Muscle layer of duodenum (tissue), 2 donors: Measurements from ENCODE around the gene RPL10.
A peak's percentile ranks its signal among the peaks of the same experiment; 100 is the strongest.

Experiments used
- H3K27ac ChIP-seq: one replicate; pipeline ENCODE4 v1.7.0; 2013; ENCODE audit warnings: mild to moderate bottlenecking, low read length
- H3K27me3 ChIP-seq: one replicate; pipeline ENCODE4 v1.7.0; 2013; ENCODE audit warnings: low read depth, mild to moderate bottlenecking, control low read depth, low read length
- H3K36me3 ChIP-seq, 2 donors: one replicate each; pipeline ENCODE4 v1.7.0; 2013; ENCODE audit warnings: low read length in 2 of 2, control low read depth in 1 of 2, mild to moderate bottlenecking in 1 of 2; ENCODE audit not compliant: insufficient read depth in 2 of 2, control insufficient read depth in 1 of 2
- H3K4me1 ChIP-seq, 2 donors: one replicate each; pipeline ENCODE4 v1.7.0; 2013; ENCODE audit warnings: low read length in 2 of 2, mild to moderate bottlenecking in 2 of 2, control low read depth in 1 of 2, moderate library complexity in 1 of 2; ENCODE audit not compliant: insufficient read depth in 2 of 2, control insufficient read depth in 1 of 2
- H3K4me3 ChIP-seq, 2 donors: one replicate each; pipeline ENCODE4 v1.7.0; 2013; ENCODE audit warnings: low read length in 2 of 2, low read depth in 1 of 2, mild to moderate bottlenecking in 1 of 2
- H3K9me3 ChIP-seq, 2 donors: one replicate each; pipeline ENCODE4 v1.7.0; 2013; ENCODE audit warnings: low read length in 2 of 2, control low read depth in 1 of 2, mild to moderate bottlenecking in 1 of 2; ENCODE audit not compliant: control insufficient read depth in 1 of 2
- donor health status: healthy.

RPL10 gene

GRCh38 chrX:154429711-154430110 lies 31.5 kb downstream of the RPL10 start:
- peaks cover 0 to 24% of the 10 kb centered on the region in 2 donors for H3K4me1 ChIP-seq
- H3K36me3 ChIP-seq: peaks cover 8 to 23% of the 10 kb centered on the region in 2 donors
- H3K27me3 ChIP-seq: no peaks in the 10 kb centered on the region
- no peaks in the 10 kb centered on the region for H3K9me3 ChIP-seq
- H3K27ac ChIP-seq: no peak overlapping the region
- H3K4me3 ChIP-seq: peak overlapping the region; percentile 67 to 79

- H3K4me3 ChIP-seq: no peak overlapping the region
- H3K9me3 ChIP-seq: no peaks in the 10 kb centered on the region
- no peaks in the 10 kb centered on the region for H3K27me3 ChIP-seq
- H3K36me3 ChIP-seq: peaks cover 8 to 23% of the 10 kb centered on the region in 2 donors
- peaks cover 0 to 24% of the 10 kb centered on the region in 2 donors for H3K4me1 ChIP-seq
- peak overlapping the region; percentile 16 for H3K27ac ChIP-seq
Observed at GRCh38 chrX:154430479-154430878, 32.3 kb downstream of the RPL10 start.

DNA sequence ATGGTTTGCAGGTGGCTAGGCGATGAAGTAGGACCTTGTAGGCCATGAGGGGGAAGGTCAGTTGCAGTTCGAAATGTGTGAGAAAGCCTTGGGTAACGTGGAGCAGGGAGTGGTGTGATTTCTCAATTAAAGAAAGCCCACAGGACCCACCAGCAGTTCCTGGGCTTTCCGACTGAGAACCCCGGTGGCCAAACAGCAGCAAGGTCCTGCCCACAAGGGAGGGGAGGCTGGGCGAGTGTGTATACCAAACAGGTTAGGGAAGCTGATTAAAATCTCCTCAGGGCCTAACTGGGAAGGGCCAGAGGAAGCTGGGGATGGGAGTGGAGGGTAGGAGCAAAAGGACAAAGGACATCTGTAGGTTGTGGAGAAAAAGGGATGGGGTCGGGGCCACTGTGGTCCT lies 32.7 kb downstream of the RPL10 start:
- no peak overlapping the region for H3K4me3 ChIP-seq

DNA sequence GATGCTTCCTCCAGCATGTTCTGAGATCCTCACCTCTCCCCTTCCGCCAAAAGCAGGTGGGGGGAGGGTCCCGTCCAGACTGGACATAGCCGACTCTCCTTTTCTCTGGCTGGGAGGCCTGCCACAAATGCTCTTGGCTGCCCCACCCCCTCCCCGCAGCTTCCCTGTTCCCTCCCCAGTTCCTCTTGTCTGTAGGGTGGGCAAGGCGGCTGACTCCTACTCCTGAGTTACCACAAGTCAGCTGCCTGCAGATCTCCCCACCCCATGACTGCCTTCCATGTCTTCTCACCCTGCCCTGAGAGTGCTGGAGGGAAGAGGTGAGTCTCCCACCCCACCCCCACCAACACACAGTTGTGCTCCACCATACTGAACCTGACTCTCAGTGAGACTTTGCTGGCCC lies 33.2 kb downstream of the RPL10 start:
- Histone ChIP-seq H3K4me3 (no peak overlapping the region), H3K36me3 (peaks cover 8 to 23% of the 10 kb centered on the region in 2 donors), H3K4me1 (peaks cover 0 to 28% of the 10 kb centered on the region in 2 donors), H3K9me3 (no peaks in the 10 kb centered on the region), H3K27me3 (no peaks in the 10 kb centered on the region), H3K27ac (peak overlapping the region; percentile 16)

More for the DNA sequence above, 32.7 kb downstream of the RPL10 start:
- peaks cover 8 to 23% of the 10 kb centered on the region in 2 donors for H3K36me3 ChIP-seq
- no peaks in the 10 kb centered on the region for H3K9me3 ChIP-seq
- H3K4me1 ChIP-seq: peaks cover 0 to 24% of the 10 kb centered on the region in 2 donors
- H3K27ac ChIP-seq: peak overlapping the region; percentile 16
- H3K27me3 ChIP-seq: no peaks in the 10 kb centered on the region

DNA sequence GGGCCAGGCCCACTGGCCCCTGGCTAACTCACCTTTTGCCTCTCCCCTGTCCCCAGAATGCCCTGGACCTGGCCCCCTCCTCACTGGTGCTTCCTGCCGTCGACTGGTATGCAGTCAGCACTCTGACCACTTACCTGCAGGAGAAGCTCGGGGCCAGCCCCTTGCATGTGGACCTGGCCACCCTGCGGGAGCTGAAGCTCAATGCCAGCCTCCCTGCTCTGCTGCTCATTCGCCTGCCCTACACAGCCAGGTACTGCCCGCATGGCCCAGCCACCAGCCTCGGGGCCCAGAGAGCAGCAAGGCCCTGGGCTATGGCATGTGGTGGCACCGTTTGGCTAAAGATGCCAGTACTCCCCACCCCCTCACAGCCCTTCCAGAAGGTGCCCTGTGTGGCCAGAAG lies 34.0 kb downstream of the RPL10 start:
- Histone ChIP-seq H3K9me3 (no peaks in the 10 kb centered on the region), H3K4me3 (no peak overlapping the region), H3K36me3 (peaks cover 8 to 23% of the 10 kb centered on the region in 2 donors), H3K4me1 (peaks cover 0 to 24% of the 10 kb centered on the region in 2 donors), H3K27ac (no peak overlapping the region), H3K27me3 (no peaks in the 10 kb centered on the region)

GRCh38 chrX:154433605-154434004 lies 35.4 kb downstream of the RPL10 start:
- no peaks in the 10 kb centered on the region for H3K27me3 ChIP-seq
- H3K27ac ChIP-seq: no peak overlapping the region
- peaks cover 2 to 27% of the 10 kb centered on the region in 2 donors for H3K4me1 ChIP-seq
- H3K9me3 ChIP-seq: no peaks in the 10 kb centered on the region
- peaks cover 8 to 23% of the 10 kb centered on the region in 2 donors for H3K36me3 ChIP-seq
- no peak overlapping the region for H3K4me3 ChIP-seq

GRCh38 chrX:154434394-154435168 lies 36.4 kb downstream of the RPL10 start:
- Histone ChIP-seq H3K36me3 (peaks cover 8 to 23% of the 10 kb centered on the region in 2 donors), H3K4me3 (no peak overlapping the region)

DNA sequence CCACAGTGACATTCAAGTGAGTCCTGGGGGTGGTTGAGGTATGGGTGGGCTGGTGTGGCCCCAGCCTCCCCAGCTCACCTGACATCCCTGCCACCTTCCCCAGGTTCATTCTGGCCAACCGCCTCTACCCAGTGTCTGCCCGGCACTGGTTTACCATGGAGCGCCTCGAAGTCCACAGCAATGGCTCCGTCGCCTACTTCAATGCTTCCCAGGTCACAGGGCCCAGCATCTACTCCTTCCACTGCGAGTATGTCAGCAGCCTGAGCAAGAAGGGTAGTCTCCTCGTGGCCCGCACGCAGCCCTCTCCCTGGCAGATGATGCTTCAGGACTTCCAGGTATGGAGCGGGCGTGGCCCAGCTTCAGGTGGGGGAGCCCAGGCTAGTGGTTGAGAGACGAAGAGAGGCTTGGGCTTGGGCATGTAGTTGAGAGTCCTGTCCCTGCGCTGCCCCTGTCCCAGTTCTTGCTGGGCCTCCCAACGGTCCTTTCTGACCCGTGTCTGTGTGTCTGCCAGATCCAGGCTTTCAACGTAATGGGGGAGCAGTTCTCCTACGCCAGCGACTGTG lies 37.1 kb downstream of the RPL10 start:
- no peak overlapping the region for H3K4me3 ChIP-seq
- H3K36me3 ChIP-seq: peaks cover 8 to 29% of the 10 kb centered on the region in 2 donors
- H3K9me3 ChIP-seq: no peaks in the 10 kb centered on the region
- H3K27ac ChIP-seq: no peak overlapping the region
- peaks cover 2 to 21% of the 10 kb centered on the region in 2 donors for H3K4me1 ChIP-seq
- no peaks in the 10 kb centered on the region for H3K27me3 ChIP-seq

More at GRCh38 chrX:154434394-154435168, 36.4 kb downstream of the RPL10 start:
- H3K4me1 ChIP-seq: peaks cover 2 to 27% of the 10 kb centered on the region in 2 donors
- no peaks in the 10 kb centered on the region for H3K27me3 ChIP-seq
- H3K9me3 ChIP-seq: no peaks in the 10 kb centered on the region
- no peak overlapping the region for H3K27ac ChIP-seq

GRCh38 chrX:154436374-154436982 lies 38.3 kb downstream of the RPL10 start:
- peaks cover 8 to 32% of the 10 kb centered on the region in 2 donors for H3K36me3 ChIP-seq
- H3K27me3 ChIP-seq: no peaks in the 10 kb centered on the region
- H3K9me3 ChIP-seq: no peaks in the 10 kb centered on the region
- peaks cover 2 to 16% of the 10 kb centered on the region in 2 donors for H3K4me1 ChIP-seq
- no peak overlapping the region for H3K27ac ChIP-seq
- peak overlapping the region in 1 of 2 donors; percentile 42 for H3K4me3 ChIP-seq

- no peaks in the 10 kb centered on the region for H3K27me3 ChIP-seq
- no peaks in the 10 kb centered on the region for H3K9me3 ChIP-seq
- peaks cover 2 to 16% of the 10 kb centered on the region in 2 donors for H3K4me1 ChIP-seq
- H3K36me3 ChIP-seq: peaks cover 8 to 34% of the 10 kb centered on the region in 2 donors
- peak within 1 kb of the TSS; percentile 68 to 69 for H3K4me3 ChIP-seq
- H3K27ac ChIP-seq: no peak within 1 kb of the TSS
Observed at GRCh38 chrX:154436983-154437752, 39.0 kb downstream of the RPL10 start, which contains the start of gene GDI1. GDI1 (plus strand) TSS chrX:154437154; CDS start chrX:154437255, 101 bp downstream.
